ENCODE results near the gene CRLF1. TPM values are rescaled to one million over a fixed set of nuclear protein-coding genes. Genes with fewer than 3 reads are reported as not detected.
A peak's percentile ranks its signal among the peaks of the same experiment; 100 is the strongest.

Gene CRLF1
- total and polyA plus RNA-seq, 2 of the 8 experiments (the other 6 are each of a cell fraction or from before 2014, with no cell fraction given): 7.2 to 10.3 TPM

- no peak for FAIRE-seq
- no peaks in the 10 kb centered on the region; the same call in 1 of the 2 replicates for H3K23me2 ChIP-seq (ENCODE audit: low read depth, low read length)
- peak overlapping the region; percentile 78 to 81 for H3K4me2 ChIP-seq (ENCODE audit: insufficient read depth in 1 of 2, low read depth in 2 of 2, low read length in 2 of 2)
- H3K56ac ChIP-seq (replicated peaks; ENCODE audit: insufficient read length, low read depth, low read length): no peak overlapping the region
- no peak overlapping the region for H3K27ac ChIP-seq (ENCODE audit: low read depth, low read length)
- H3K4me1 ChIP-seq (replicated peaks in 1 of 4; ENCODE audit: control insufficient read depth in 3 of 4, insufficient read depth in 4 of 4, low read length in 3 of 4): no peaks in the 10 kb centered on the region; a peak in 1 of 7 replicates
- peaks cover 0 to 9% of the 10 kb centered on the region in 2 experiments for H4K20me1 ChIP-seq (replicated peaks in 1 of 2; ENCODE audit: control insufficient read depth in 1 of 2, insufficient read depth in 2 of 2, low read length in 2 of 2)
- H3K4ac ChIP-seq (replicated peaks; ENCODE audit: insufficient read length, low read depth, low read length): no peak overlapping the region
- no peak overlapping the region for H2BK12ac ChIP-seq (ENCODE audit: low read depth, low read length)
- peaks cover 0 to 23% of the 10 kb centered on the region in 2 experiments; a peak in 3 of 4 replicates for H3K79me2 ChIP-seq (ENCODE audit: control insufficient read depth in 1 of 2, insufficient read depth in 2 of 2, low read length in 2 of 2)
- peak overlapping the region in 1 of 4 experiments; percentile 50; a peak in 2 of 7 replicates for H3K9ac ChIP-seq (replicated peaks in 1 of 4; ENCODE audit: extremely low read depth in 1 of 4, low read depth in 3 of 4, low read length in 3 of 4)
- H2AK5ac ChIP-seq (ENCODE audit: low read depth, low read length): no peak overlapping the region
- no peak overlapping the region for H3K14ac ChIP-seq (ENCODE audit: insufficient read length)
- H2BK120ac ChIP-seq (replicated peaks; ENCODE audit: low read depth, low read length): no peak overlapping the region
- no peak overlapping the region for H3K18ac ChIP-seq (ENCODE audit: extremely low read depth, low read length)
- H3K36me3 ChIP-seq (ENCODE audit: control insufficient read depth in 2 of 4, insufficient read depth in 4 of 4, low read length in 3 of 4): peaks cover 0 to 7% (median 2%) of the 10 kb centered on the region in 4 experiments; a peak in 5 of 8 replicates
- TF ChIP-seq RAD21 (IDR thresholded peaks at IDR 0.05 in 1 of 2, conservative IDR thresholded peaks at IDR 0.05 in 1 of 2; ENCODE audit: low read depth in 2 of 2, low read length in 2 of 2) (no peak), BCL11A (IDR thresholded peaks at IDR 0.05; ENCODE audit: low read depth in 2 of 2, low read length in 2 of 2) (no peak), CBX8 (IDR thresholded peaks at IDR 0.05; ENCODE audit: borderline replicate concordance, low read depth, low read length) (no peak), POLR2A (IDR thresholded peaks at IDR 0.05; ENCODE audit: control extremely low read depth in 1 of 2, low read depth in 2 of 2, low read length in 2 of 2) (no peak)
- no peak overlapping the region for H2AFZ ChIP-seq (ENCODE audit: low read length)
- H3K27me3 ChIP-seq (replicated peaks in 1 of 4; ENCODE audit: control insufficient read depth in 3 of 4, extremely low read depth in 1 of 4, insufficient read depth in 3 of 4, low read length in 3 of 4): no peaks in the 10 kb centered on the region
- H3K4me3 ChIP-seq (ENCODE audit: extremely low read depth in 1 of 4, insufficient read depth in 2 of 4, low read depth in 3 of 4, low read length in 4 of 4): peak overlapping the region; percentile 59 to 79 (median 70); a peak in 6 of 8 replicates
- no peak overlapping the region for H3K23ac ChIP-seq (ENCODE audit: insufficient read length)
- WGBS, 2 experiments (ENCODE audit: extremely low coverage in 1 of 2, insufficient coverage in 1 of 2, insufficient read length in 1 of 2, insufficient replicate concordance in 2 of 2, low coverage in 1 of 2, low lambda C conversion rate in 2 of 2, missing lambda C conversion rate in 1 of 2): 87% methylated on average over 3 of the region's 3 CpGs; no CpG with 5 or more reads in 1 of the 2 experiments
- H3K9me3 ChIP-seq (ENCODE audit: insufficient read depth in 2 of 2, low read depth in 1 of 2, low read length in 1 of 2): no peaks in the 10 kb centered on the region
- H2BK5ac ChIP-seq (ENCODE audit: low read depth, low read length): no peak overlapping the region
- H3K79me1 ChIP-seq (ENCODE audit: low read depth, low read length): peaks cover 4% of the 10 kb centered on the region
- no peak overlapping the region for H2BK20ac ChIP-seq (ENCODE audit: low read length)
- no peak overlapping the region for H4K91ac ChIP-seq (replicated peaks; ENCODE audit: insufficient read length, low read length)
- POLR2A ChIA-PET (ENCODE audit: partially characterized antibody): interaction anchor here (0.6 to 2.6 kb wide), 13 partner anchors 10 to 184 kb away, joined by 3 to 23 read pairs (median 5); partner anchors contain the start of genes ELL, FKBP8, REX1BD and UBA52
- DNase-seq (ENCODE audit: low read depth in 1 of 2, low spot score in 2 of 2): no peak
- no peak overlapping the region for H2BK15ac ChIP-seq (ENCODE audit: low read length)
- H4K8ac ChIP-seq (ENCODE audit: extremely low read depth, insufficient read depth, low read length): no peak overlapping the region
- CTCF ChIA-PET (ENCODE audit: partially characterized antibody): interaction anchor here (0.6 to 3.1 kb wide), 13 partner anchors 9 to 116 kb away, joined by 3 to 10 read pairs (median 5); partner anchors contain the start of genes FKBP8 and UBA52
- no peak overlapping the region for H4K5ac ChIP-seq (ENCODE audit: insufficient read length, low read depth, low read length)
These were observed 48.0 kb downstream of the CRLF1 start for GRCh38 chr19:18558604-18559003.

All from H1 (cell line).